GM18502 (cell line): Measurements from ENCODE around the gene AKR1C1.
"Not testable (repeated sequence)": the region's sequence is repeated elsewhere in the genome, so short reads cannot be mapped to it uniquely, and the experiment has no call there.

ENCODE experiments used
- ATAC-seq: cut with Tn5 transposase; IDR thresholded peaks from one replicate; pipeline ENCODE4 v1.9.1; 2021; ENCODE audit warnings: mild to moderate bottlenecking; ENCODE audit not compliant: unreplicated experiment, poor library complexity

AKR1C1 gene

GRCh38 chr10:4981722-4982471, 18.7 kb downstream of the AKR1C1 start:
- no peak for ATAC-seq

- no peak for ATAC-seq
These were observed 19.6 kb downstream of the AKR1C1 start for GRCh38 chr10:4982764-4983226.

DNA sequence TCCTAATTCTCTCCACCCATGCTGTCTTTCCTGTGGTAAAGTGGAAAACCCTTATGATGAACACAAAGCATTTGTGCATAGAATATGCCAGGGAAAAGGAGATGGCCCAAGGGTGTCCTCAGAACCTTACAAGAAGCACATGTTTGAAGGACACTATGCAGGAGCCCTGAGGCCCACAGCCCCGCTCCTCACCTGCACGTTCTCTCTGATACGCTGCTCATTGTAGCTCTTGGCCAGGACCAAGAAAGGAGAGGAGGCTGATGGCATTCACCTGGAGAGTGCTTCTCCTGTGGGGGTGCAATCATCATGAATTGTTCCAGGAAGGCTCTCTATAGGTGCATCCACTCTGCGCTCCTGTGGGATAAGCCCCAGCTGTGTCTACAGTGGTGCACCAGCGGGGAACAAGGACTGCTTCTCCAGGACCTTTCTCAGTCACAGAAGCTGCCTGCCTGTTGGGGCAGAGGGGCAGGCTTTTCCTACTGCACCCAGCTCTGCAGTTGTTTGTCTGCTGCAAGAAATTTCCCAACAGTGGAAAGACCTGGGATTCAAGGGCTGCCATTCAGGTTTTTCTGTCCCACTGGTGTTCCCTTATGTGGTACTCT, 20.5 kb downstream of the AKR1C1 start:
- ATAC-seq = no peak

DNA sequence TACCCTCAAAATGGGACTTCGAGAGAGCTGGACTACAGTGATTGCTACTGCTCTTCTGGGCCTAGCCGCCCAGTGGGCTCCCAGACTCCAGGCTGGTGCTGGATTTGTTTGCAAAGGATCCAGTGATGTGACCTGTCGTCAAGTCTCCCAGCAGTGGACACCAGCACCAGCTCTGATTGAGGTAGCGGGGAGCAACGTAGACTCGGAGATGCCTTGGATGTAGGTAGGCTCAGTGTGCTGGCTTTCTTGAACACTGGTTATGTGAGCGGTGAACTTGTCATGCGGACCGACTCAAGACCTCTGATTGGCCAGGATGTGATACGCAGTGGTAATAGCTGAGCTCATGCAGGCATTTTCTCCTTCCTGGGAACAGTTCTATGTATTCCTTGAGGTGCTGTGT, 21.0 kb downstream of the AKR1C1 start:
- ATAC-seq = no peak

DNA sequence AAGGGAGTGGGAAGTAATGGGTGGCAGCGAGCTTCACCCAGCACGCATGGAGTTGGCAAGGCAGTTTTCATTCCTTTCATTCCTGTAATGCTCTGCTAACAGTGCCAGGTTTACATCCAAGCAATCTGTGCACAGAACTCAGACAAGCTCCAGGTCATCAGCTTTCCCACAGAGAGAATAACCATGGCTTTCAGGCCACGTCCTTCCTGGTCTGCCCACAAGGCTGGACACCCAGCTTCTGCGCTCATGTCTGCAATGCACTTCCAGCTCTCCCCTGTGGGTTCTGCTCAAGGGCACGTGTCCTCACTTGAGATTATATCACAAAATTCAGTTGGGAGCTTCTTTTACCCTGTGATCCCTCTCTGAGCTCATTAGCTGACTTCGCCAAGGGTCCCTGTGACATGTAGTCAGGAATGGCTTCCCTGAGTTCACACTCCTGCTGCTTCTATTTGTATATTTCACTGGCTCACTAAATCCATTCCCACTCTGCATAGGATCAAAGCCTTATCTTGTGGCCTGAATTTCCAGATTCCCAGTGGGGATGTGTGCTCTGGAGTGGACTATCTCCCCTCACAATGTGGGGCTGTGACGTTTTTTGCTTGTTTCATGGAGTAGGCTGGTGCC, 21.9 kb downstream of the AKR1C1 start:
- ATAC-seq = no peak

- not testable (repeated sequence) for ATAC-seq
These were observed 24.9 kb downstream of the AKR1C1 start for GRCh38 chr10:4988000-4988641.

GRCh38 chr10:4990217-4990616, 27.0 kb downstream of the AKR1C1 start:
- ATAC-seq = no peak

DNA sequence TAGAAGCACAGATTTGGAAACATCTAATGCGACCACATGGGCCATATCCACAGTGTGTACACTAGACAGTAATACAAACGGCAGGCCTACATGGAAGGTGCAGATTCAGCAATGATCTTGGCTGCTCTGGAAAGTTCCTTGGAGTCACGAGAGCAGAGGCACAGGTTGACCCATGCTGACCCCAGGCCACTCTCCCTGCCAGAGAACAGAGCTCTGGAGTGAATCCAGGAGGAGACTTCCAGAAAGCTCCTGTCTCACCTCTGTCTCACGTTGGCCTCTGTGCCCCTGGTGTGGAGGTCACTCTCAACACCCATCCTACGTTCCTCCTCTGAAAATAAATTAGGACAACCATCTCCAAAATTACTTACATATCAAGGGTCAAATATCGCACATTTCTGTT, 28.2 kb downstream of the AKR1C1 start:
- not testable (repeated sequence) for ATAC-seq

DNA sequence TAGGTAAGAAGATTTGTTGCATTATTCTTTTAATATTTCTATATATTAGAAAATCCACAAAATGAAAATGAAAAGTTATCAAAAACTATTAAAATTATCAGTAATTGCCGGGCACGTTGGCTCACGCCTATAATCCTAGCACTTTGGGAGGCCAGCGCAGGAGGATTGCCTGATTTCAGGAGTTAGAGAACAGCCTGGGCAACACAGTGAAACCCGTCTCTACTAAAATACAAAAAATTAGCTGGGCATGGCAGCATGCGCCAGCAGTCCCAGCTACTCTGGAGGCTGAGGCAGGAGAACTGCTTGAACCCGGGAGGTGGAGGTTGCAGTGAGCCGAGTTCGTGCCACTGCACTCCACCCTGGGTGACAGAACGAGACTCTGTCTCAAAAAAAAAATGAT, 29.3 kb downstream of the AKR1C1 start:
- not testable (repeated sequence) for ATAC-seq

- ATAC-seq = not testable (repeated sequence)
These were observed 31.0 kb downstream of the AKR1C1 start for GRCh38 chr10:4994260-4994659.

DNA sequence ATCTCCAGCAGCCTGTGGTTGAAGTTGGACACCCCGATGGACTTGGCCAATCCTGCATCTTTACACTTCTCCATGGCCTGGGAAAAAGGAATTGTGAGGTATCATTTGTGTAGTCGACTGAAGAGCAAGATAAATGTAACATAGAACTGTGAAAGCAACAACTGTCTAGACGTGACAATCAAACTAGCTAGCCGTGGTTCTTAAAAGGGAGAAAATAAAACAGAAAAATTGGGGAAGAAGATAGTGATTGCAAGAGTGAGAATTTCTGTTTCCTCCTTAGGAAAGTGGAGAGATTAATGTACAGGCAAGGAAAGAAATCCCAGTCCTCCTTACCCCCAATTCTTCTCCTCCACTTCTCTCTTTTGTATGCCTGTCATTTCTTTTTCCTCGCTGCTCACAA, 35.5 kb downstream of the AKR1C1 start:
- ATAC-seq = no peak

DNA sequence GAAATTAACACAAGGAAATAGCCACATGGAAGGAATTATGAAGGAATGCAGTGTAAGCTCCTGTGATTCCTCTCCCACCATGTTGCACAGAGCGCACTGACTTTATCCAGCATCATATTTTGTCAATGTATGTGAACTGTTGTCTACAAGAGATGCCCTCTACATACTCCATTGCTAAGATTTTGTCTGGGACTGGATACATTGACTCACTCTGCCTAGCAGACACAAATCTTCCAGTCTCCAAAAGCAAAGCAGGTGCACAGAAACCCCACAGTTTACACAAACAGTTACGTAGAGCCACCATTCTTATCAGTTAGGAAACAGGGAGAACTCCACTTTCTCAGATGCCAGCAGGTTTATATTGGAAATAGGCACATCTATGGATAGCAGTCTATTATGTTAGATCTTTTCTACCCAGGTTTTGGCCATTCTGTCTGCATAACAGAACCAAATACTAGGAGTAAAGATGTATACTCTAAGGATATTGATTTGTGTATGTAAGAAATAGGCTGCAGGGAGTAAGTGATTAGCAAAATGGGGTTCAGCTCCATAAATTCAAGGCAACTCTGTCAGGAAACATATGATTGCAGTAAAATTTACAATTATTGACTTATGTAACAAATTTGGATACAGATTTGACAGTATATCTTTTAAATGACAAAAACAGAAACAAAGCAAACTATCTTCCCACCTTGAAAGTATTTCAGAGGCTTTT, 39.0 kb downstream of the AKR1C1 start:
- no peak for ATAC-seq

DNA sequence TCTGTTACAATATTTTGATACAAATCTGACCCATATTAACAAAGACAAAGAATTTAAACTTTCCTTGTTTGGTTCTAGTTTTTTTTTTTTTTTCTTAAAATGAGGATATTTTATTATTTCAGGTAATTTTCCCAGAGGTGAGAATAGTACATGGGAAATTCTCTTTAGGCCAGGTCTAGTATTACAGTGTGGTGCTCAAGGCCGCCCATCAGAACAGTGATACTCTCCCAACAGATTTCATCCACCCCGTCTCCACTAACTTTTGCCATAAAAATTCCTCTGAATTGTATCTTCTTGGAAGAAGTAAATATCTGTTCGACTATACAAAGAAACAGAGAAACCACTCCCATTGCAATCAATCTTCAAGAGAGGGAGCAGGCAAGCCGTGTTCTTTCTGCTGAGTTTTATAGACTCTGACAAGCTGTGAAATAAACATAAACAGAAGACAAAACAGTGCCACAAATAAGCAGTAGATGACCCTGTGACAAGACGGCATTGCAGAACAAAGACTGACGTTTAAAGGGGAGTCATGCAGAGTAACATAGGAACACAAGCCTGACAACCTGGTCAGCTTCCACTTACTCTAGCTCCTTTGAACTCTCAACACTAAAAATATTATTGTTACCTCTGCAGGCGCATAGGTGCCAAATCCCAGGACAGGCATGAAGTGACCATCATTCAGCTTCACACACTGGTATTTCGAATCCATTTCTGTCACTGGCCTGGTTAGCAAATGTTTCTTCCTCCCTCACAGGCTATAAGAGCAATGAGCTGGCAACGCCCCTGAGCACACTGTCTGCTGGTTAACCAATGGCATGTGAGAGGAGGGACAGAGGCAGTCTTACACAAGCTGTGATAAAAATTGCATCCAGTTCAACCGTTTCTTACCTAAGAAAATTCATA, 40.2 kb downstream of the AKR1C1 start, which contains the start of gene AKR1C2:
Gene AKR1C2, minus strand, starts transcription at position 731 of the 903 bp plus-strand sequence. Its CDS starts 22 bp downstream, at position 709.
- ATAC-seq = not testable (repeated sequence)

GRCh38 chr10:5004030-5004385, 40.8 kb downstream of the AKR1C1 start:
- ATAC-seq = not testable (repeated sequence)

GRCh38 chr10:5004501-5004900, 41.3 kb downstream of the AKR1C1 start:
- not testable (repeated sequence) for ATAC-seq

DNA sequence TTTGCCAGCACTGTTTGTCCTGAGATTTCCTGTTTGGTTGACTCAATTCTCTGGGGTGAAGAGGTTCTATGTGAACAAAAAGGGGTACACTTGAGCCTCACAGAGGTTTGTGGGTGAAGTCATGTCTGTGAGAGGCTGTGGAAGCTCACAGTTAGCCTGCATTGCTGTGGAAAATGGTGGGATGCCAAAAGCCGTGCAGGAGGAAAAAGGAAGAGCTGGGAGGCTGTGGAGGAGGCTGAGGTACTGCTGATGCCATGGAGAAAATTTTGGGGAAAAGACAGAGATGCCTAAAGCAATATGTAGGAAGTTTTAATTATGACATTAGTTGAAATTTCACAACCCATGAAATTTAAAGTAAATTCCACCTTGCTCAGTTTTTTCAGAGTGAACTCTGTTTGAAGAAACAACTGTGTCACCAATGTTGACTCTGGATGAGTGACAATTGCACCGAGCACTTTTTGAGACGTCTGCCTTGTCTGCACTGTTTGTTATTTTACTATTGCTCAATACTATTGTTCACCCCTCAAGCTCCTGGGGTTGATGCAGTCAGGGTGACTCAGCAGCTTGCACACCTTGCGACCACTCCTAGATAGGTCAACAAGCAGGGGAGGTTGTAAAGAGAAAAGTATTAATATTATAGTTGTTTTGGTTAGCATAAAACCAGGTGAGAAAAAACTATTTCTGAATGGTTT, 45.8 kb downstream of the AKR1C1 start:
- ATAC-seq = not testable (repeated sequence)

GRCh38 chr10:5010043-5010442, 46.8 kb downstream of the AKR1C1 start:
- ATAC-seq = not testable (repeated sequence)

DNA sequence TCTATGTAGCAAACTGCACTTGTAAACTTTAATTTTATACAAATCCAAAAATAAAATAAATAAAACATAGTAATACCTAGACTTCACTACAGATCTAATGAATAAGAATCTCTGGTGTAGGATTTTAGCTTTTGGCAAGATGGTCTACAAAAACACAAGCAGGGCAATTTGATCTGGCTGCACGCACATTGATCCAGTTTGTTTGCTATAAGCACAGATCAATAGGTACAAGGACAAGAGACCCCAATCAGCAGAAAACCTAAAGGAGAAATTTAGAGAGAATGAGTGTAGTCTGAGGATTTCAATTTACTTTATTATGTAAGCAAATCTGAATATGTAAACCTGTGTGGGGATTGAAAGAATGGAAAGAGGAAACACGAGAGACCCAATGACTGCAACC, 48.2 kb downstream of the AKR1C1 start:
- not testable (repeated sequence) for ATAC-seq

GRCh38 chr10:5012595-5012994, 49.4 kb downstream of the AKR1C1 start:
- ATAC-seq = no peak
